HG02884 (cell line): ENCODE data around the gene ITGA1.
A peak's percentile ranks its signal among the peaks of the same experiment; 100 is the strongest.
"Not testable (repeated sequence)": the region's sequence is repeated elsewhere in the genome, so short reads cannot be mapped to it uniquely, and the experiment has no call there.

Experiments used
- ATAC-seq: cut with Tn5 transposase; IDR thresholded peaks from one replicate; pipeline ENCODE4 v1.9.1; 2021; ENCODE audit warnings: mild to moderate bottlenecking, moderate library complexity; ENCODE audit not compliant: unreplicated experiment

The ITGA1 gene

GRCh38 chr5:52800394-52801213 lies 12.9 kb downstream of the ITGA1 start:
- peak; percentile 41 for ATAC-seq

GRCh38 chr5:52801329-52801728 lies 13.6 kb downstream of the ITGA1 start:
- no peak for ATAC-seq

- ATAC-seq, result no peak
Observed at GRCh38 chr5:52802272-52802973, 14.7 kb downstream of the ITGA1 start.

GRCh38 chr5:52802974-52803336 lies 15.2 kb downstream of the ITGA1 start:
- no peak for ATAC-seq

- ATAC-seq, result no peak
Observed at GRCh38 chr5:52804387-52804791, 16.7 kb downstream of the ITGA1 start.

GRCh38 chr5:52804981-52805380 lies 17.3 kb downstream of the ITGA1 start:
- no peak for ATAC-seq

GRCh38 chr5:52805615-52806014 lies 17.9 kb downstream of the ITGA1 start:
- ATAC-seq, result no peak

- no peak for ATAC-seq
Observed at GRCh38 chr5:52807037-52807436, 19.3 kb downstream of the ITGA1 start.

- no peak for ATAC-seq
Observed at GRCh38 chr5:52807723-52808122, 20.0 kb downstream of the ITGA1 start.

GRCh38 chr5:52808316-52808901 lies 20.7 kb downstream of the ITGA1 start:
- no peak for ATAC-seq

- ATAC-seq, result no peak
Observed at GRCh38 chr5:52809884-52810283, 22.2 kb downstream of the ITGA1 start.

GRCh38 chr5:52810426-52810825 lies 22.7 kb downstream of the ITGA1 start:
- no peak for ATAC-seq

GRCh38 chr5:52811067-52811749 lies 23.5 kb downstream of the ITGA1 start:
- ATAC-seq, result no peak

GRCh38 chr5:52814352-52815148 lies 26.8 kb downstream of the ITGA1 start:
- ATAC-seq, result no peak

GRCh38 chr5:52817818-52818217 lies 30.1 kb downstream of the ITGA1 start:
- ATAC-seq, result no peak

GRCh38 chr5:52818360-52818759 lies 30.6 kb downstream of the ITGA1 start:
- no peak for ATAC-seq

GRCh38 chr5:52818807-52819206 lies 31.1 kb downstream of the ITGA1 start:
- ATAC-seq, result not testable (repeated sequence)

- ATAC-seq, result no peak
Observed at GRCh38 chr5:52821901-52822300, 34.2 kb downstream of the ITGA1 start.

- no peak for ATAC-seq
Observed at GRCh38 chr5:52822437-52822836, 34.7 kb downstream of the ITGA1 start.

GRCh38 chr5:52824827-52825226 lies 37.1 kb downstream of the ITGA1 start:
- ATAC-seq, result no peak

- ATAC-seq, result peak; percentile 93
Observed at GRCh38 chr5:52825826-52826225, 38.1 kb downstream of the ITGA1 start.
